GM23338 (cell line): ENCODE measurements around the gene BMP8B.
"Not testable (repeated sequence)": the region's sequence is repeated elsewhere in the genome, so short reads cannot be mapped to it uniquely, and the experiment has no call there.

ENCODE experiments used
- CREB1 ChIP-seq: fragments of 250-450 bp; sonication (Bioruptor Pico); IDR thresholded peaks from 2 replicates; pipeline ENCODE4 v1.5.0; 2020; ENCODE audit warnings: low read depth, mild to moderate bottlenecking, moderate library complexity
- CTCF ChIP-seq, 2 experiments: fragments of 200-600 bp in 1 of 2; sonication (generic) in 1 of 2; conservative IDR thresholded peaks; 2 replicates each; pipeline versions ENCODE4 v1.5.1 to v1.6.1; 2016 to 2017; ENCODE audit warnings: antibody characterized with exemption in 2 of 2, low read depth in 2 of 2, mild to moderate bottlenecking in 2 of 2, moderate library complexity in 1 of 2
- EZH2 ChIP-seq: fragments of 200-600 bp; sonication (generic); IDR thresholded peaks from one replicate; pipeline ENCODE4 v1.8.0; 2017; ENCODE audit warnings: antibody characterized with exemption, mild to moderate bottlenecking, low read depth; ENCODE audit not compliant: unreplicated experiment
- EZH2phosphoT487 ChIP-seq: fragments of 200-600 bp; sonication (generic); IDR thresholded peaks from one replicate; pipeline ENCODE4 v1.8.1; 2018; ENCODE audit warnings: antibody characterized with exemption; ENCODE audit not compliant: unreplicated experiment
- JUNB ChIP-seq: IDR thresholded peaks from one replicate; pipeline ENCODE4 v1.6.1; 2016; ENCODE audit warnings: antibody characterized with exemption; ENCODE audit not compliant: unreplicated experiment
- POLR2AphosphoS5 ChIP-seq: IDR thresholded peaks from 2 replicates; pipeline ENCODE4 v1.6.1; 2016; ENCODE audit warnings: antibody characterized with exemption, low read depth
- REST ChIP-seq: IDR thresholded peaks from one replicate; pipeline ENCODE4 v1.6.1; 2018; ENCODE audit warnings: antibody characterized with exemption; ENCODE audit not compliant: unreplicated experiment

GRCh38 chr1:39786303-39787107, 2.2 kb downstream of the BMP8B start:
- TF ChIP-seq CTCF (conservative IDR thresholded peaks at IDR 0.05; ENCODE audit: low read depth in 2 of 2); EZH2; POLR2AphosphoS5; JUNB; REST; CREB1 (CRISPR knock-in tag); EZH2phosphoT487: not testable (repeated sequence)
